Measurements from ENCODE around the gene CTBS. TPM values are rescaled to one million over a fixed set of nuclear protein-coding genes. Genes with fewer than 3 reads are reported as not detected.

The CTBS gene
- polyA plus RNA-seq, 2 of the 4 experiments (the other 2 are of a cell fraction) = 6.7 to 25.3 TPM

DNA sequence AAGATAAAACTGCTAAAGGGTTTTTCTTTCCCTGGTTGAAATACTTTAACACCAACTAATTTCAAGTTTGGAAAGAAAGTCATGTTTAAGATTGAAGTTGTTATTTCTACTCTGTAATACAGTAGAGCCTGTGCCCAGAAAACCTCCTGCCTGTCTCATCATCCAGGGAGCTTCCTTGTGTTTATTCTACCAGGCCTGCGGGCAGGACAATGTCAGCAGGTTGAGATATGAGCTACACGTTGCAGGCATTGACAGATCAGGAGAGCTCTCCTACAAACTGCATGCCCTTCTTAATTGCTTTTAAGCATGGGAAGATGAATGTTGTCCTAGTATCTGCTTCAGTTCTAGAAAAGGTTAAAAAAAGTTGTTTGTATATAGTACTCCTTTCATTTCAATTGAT lies 43.1 kb upstream of the CTBS start:
- Histone ChIP-seq H3K9me3 (peaks cover 5% of the 10 kb centered on the region; the same call in 2 of the 3 replicates), H3K27ac (no peak overlapping the region), H3K4me3 (no peak overlapping the region), H3K4me1 (peaks cover 12% of the 10 kb centered on the region; the same call in 1 of the 3 replicates), H3K4me2 (no peak overlapping the region)
- ATAC-seq (no peak), DNase-seq (ENCODE audit: low read depth in 1 of 2, low spot score in 1 of 2) (no peak), FAIRE-seq (no peak)
- TF ChIP-seq EP300 (IDR thresholded peaks at IDR 0.05) = no peak
- no peak for TF ChIP-seq ZFP36 (IDR thresholded peaks at IDR 0.05; ENCODE audit: borderline replicate concordance, partially characterized antibody)
- TF ChIP-seq, protein P1, sequence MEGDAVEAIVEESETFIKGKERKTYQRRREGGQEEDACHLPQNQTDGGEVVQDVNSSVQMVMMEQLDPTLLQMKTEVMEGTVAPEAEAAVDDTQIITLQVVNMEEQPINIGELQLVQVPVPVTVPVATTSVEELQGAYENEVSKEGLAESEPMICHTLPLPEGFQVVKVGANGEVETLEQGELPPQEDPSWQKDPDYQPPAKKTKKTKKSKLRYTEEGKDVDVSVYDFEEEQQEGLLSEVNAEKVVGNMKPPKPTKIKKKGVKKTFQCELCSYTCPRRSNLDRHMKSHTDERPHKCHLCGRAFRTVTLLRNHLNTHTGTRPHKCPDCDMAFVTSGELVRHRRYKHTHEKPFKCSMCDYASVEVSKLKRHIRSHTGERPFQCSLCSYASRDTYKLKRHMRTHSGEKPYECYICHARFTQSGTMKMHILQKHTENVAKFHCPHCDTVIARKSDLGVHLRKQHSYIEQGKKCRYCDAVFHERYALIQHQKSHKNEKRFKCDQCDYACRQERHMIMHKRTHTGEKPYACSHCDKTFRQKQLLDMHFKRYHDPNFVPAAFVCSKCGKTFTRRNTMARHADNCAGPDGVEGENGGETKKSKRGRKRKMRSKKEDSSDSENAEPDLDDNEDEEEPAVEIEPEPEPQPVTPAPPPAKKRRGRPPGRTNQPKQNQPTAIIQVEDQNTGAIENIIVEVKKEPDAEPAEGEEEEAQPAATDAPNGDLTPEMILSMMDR (IDR thresholded peaks at IDR 0.05) = no peak
- TF ChIP-seq HOXB13 (CRISPR knock-in tag; IDR thresholded peaks at IDR 0.05; ENCODE audit: low read depth) = no peak
- no peak for TF ChIP-seq KDM1A (IDR thresholded peaks at IDR 0.05; ENCODE audit: low read depth)
- no peak for TF ChIP-seq SMC3 (IDR thresholded peaks at IDR 0.05)
- no peak for TF ChIP-seq MYC (IDR thresholded peaks at IDR 0.05; ENCODE audit: borderline replicate concordance, low read length)
- TF ChIP-seq RCOR1 (IDR thresholded peaks at IDR 0.05; ENCODE audit: low read depth, low read length) = no peak
- no peak for TF ChIP-seq FOXS1 (CRISPR knock-in tag; IDR thresholded peaks at IDR 0.05)
- TF ChIP-seq, protein P2, sequence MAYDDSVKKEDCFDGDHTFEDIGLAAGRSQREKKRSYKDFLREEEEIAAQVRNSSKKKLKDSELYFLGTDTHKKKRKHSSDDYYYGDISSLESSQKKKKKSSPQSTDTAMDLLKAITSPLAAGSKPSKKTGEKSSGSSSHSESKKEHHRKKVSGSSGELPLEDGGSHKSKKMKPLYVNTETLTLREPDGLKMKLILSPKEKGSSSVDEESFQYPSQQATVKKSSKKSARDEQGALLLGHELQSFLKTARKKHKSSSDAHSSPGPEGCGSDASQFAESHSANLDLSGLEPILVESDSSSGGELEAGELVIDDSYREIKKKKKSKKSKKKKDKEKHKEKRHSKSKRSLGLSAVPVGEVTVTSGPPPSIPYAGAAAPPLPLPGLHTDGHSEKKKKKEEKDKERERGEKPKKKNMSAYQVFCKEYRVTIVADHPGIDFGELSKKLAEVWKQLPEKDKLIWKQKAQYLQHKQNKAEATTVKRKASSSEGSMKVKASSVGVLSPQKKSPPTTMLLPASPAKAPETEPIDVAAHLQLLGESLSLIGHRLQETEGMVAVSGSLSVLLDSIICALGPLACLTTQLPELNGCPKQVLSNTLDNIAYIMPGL (CRISPR knock-in tag; IDR thresholded peaks at IDR 0.05; ENCODE audit: borderline replicate concordance) = no peak
- TF ChIP-seq NFE2L2 (conservative IDR thresholded peaks at IDR 0.05; ENCODE audit: low read length) = no peak
- no peak for TF ChIP-seq HOXB5 (CRISPR knock-in tag; IDR thresholded peaks at IDR 0.05)
- TF ChIP-seq ESRRA (IDR thresholded peaks at IDR 0.05; ENCODE audit: borderline replicate concordance, low read length) = no peak
- no peak for TF ChIP-seq EHMT2 (IDR thresholded peaks at IDR 0.05; ENCODE audit: low read depth)
- TF ChIP-seq RAD21 (conservative IDR thresholded peaks at IDR 0.05 in 1 of 2, IDR thresholded peaks at IDR 0.05 in 1 of 2) = no peak
- ChIA-PET POLR2A (no interaction called here), CTCF (interaction anchor here (0.6 kb wide), 1 partner anchor 70 kb away, joined by 3 read pairs; no protein-coding TSS in a partner anchor)
- 59% methylated on average over 2 of the region's 2 CpGs for WGBS (ENCODE audit: missing lambda C conversion rate)

DNA sequence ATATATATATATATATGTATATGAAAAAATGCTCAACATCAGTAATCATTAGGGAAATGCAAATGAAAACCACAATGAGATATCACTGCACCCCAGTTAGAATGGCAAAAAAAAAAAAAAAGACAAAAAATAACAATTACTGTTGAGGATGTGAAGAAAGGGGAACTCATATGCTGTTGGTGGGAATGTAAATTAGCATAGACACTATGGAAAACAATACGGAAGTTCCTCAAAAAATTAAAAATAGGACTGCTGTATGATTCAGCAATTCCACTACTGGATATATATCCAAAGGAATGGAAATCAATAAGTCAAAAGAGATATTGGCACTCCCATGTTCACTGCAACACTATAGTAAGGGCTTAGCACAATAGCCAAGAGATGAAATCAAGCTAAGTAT lies 41.5 kb upstream of the CTBS start:
- ChIA-PET POLR2A (no interaction called here), CTCF (no interaction called here)
- DNase-seq (ENCODE audit: low read depth in 1 of 2, low spot score in 1 of 2) (no peak), FAIRE-seq (no peak), ATAC-seq (no peak)
- TF ChIP-seq, protein P3, sequence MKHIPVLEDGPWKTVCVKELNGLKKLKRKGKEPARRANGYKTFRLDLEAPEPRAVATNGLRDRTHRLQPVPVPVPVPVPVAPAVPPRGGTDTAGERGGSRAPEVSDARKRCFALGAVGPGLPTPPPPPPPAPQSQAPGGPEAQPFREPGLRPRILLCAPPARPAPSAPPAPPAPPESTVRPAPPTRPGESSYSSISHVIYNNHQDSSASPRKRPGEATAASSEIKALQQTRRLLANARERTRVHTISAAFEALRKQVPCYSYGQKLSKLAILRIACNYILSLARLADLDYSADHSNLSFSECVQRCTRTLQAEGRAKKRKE (CRISPR knock-in tag; IDR thresholded peaks at IDR 0.05; ENCODE audit: low read depth) = no peak
- TF ChIP-seq, protein P4, sequence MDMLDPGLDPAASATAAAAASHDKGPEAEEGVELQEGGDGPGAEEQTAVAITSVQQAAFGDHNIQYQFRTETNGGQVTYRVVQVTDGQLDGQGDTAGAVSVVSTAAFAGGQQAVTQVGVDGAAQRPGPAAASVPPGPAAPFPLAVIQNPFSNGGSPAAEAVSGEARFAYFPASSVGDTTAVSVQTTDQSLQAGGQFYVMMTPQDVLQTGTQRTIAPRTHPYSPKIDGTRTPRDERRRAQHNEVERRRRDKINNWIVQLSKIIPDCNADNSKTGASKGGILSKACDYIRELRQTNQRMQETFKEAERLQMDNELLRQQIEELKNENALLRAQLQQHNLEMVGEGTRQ (IDR thresholded peaks at IDR 0.05) = no peak
- TF ChIP-seq ZSCAN20 (CRISPR knock-in tag; IDR thresholded peaks at IDR 0.05) (no peak), HDAC2 (IDR thresholded peaks at IDR 0.05) (no peak), KDM1A (IDR thresholded peaks at IDR 0.05; ENCODE audit: low read depth) (no peak)
- TF ChIP-seq, protein P5, sequence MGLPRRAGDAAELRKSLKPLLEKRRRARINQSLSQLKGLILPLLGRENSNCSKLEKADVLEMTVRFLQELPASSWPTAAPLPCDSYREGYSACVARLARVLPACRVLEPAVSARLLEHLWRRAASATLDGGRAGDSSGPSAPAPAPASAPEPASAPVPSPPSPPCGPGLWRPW (IDR thresholded peaks at IDR 0.05) = no peak
- Histone ChIP-seq H3K4me2 (no peak overlapping the region), H3K4me3 (no peak overlapping the region), H3K27ac (no peak overlapping the region), H3K4me1 (peaks cover 12% of the 10 kb centered on the region; the same call in 1 of the 3 replicates), H3K9me3 (peaks cover 5% of the 10 kb centered on the region; the same call in 2 of the 3 replicates)
- WGBS (ENCODE audit: missing lambda C conversion rate) = 71% methylated on average over 1 of the region's 1 CpG

Measured in A549 (cell line).